HG03095 (cell line): ENCODE results near the gene WDR4.
A peak's percentile ranks its signal among the peaks of the same experiment; 100 is the strongest.
"Not testable (repeated sequence)": the region's sequence is repeated elsewhere in the genome, so short reads cannot be mapped to it uniquely, and the experiment has no call there.

Source experiments
- ATAC-seq: cut with Tn5 transposase; IDR thresholded peaks from one replicate; pipeline ENCODE4 v1.9.1; 2021; ENCODE audit warnings: moderate library complexity; ENCODE audit not compliant: unreplicated experiment

The WDR4 gene, protein sequence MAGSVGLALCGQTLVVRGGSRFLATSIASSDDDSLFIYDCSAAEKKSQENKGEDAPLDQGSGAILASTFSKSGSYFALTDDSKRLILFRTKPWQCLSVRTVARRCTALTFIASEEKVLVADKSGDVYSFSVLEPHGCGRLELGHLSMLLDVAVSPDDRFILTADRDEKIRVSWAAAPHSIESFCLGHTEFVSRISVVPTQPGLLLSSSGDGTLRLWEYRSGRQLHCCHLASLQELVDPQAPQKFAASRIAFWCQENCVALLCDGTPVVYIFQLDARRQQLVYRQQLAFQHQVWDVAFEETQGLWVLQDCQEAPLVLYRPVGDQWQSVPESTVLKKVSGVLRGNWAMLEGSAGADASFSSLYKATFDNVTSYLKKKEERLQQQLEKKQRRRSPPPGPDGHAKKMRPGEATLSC

GRCh38 chr21:42878993-42879787 lies at the start of gene WDR4:
TSS of gene WDR4 (minus strand) at chr21:42879539. CDS start at chr21:42879495, 44 bp downstream.
- ATAC-seq, result peak; percentile 78

GRCh38 chr21:42927474-42928200 lies 48.3 kb upstream of the WDR4 start:
- ATAC-seq, result not testable (repeated sequence)

DNA sequence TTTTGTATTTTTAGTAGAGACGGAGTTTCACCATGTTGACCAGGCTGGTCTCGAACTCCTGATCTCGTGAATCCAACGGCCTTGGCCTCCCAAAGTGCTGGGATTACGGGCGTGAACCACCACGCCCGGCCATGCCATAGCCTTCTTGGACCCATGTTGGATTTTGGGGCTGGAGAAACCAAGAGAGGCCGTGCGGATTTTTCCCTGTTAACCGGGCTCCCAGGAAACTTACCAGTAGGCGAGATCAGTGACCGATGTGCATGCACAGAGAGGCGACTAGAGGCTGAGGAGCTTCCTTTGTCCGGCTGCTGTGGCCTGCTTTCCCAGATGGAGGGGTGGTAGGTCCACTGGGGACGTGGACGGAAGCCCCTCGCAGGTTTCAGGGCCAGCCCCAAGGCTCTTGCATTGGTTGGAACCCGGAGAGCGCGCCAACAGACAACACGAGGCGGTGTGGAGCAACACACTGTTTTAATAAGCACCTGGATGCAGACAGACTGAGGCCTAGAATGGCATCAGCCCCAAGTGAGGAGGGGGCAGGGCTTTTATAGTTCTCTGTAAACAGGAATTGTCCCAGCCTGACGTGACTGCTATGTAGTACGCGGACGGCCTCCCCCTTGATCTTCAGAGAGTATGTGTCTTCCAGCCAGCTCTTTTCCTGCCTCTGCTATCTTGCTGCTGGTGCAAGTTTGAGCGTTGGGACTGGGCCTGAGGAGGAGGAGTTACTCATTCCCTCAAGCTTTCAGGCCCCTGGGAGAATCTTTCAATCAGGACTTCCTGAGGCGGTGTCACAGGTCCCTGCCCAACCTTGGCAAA lies 46.0 kb upstream of the WDR4 start, which contains the start of gene ERVH48-1:
ERVH48-1 (minus strand) TSS at position 517 of the 813 bp plus-strand sequence. CDS start 6,624 bp downstream, outside the sequence.
- ATAC-seq, result no peak

DNA sequence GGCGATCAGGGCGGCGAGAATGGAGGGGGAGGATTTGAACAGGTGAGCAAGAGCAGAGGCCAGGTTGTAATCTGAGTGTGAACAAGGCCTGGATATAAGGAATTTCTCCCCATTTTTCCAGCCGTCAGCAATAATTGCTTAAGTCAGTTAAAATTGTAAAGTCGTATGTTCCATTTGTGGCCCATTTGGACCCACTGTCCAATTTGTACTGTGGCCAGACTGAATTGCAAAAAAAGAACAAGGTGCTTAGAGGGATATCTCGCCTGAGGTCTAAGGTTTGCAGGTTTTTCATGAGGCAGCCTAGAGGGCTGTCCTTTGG lies 45.1 kb upstream of the WDR4 start:
- ATAC-seq, result no peak

DNA sequence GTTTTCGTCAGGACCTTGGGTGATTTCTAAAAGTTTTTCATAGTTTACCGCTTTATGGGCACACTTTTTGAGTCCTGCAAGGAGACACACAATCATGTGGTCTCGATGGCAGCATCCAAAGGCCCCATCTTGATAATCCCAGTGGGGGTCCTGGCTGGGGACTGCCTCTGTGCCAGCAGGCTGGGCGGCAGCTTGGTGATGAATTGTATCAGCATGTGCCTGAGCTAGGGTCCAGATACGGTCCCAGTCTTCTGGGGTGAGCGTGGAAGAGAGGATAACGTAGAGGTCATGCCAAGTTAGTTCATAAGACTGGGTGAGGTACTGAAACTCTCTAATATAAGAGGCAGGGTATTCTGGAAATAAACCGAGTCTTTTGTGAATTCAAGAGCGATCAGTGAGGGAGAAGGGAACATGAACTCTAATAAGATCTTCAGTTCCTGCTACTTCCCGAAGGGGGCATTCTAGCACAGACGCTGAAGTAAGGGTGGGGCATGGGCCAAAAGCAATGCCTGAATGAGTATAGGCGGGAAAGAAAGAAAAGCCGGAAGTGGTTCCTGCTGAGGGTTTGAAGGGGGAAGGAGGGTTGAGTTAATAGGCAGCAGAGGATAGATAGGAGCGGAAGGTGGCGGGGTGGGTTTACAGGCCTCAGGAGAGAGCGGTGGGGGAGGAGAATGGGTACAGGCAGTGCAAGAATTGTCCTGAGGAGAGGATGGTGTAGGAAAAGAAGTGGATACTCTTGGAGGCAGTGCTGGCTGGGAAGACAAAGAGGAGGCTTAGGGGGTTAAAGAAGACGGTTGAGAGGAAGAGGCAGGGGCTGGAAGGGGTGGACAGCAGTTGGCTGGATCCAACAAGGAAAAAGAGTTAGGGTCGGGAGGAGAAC lies 44.5 kb upstream of the WDR4 start:
- no peak for ATAC-seq

- ATAC-seq, result no peak
These were observed 43.6 kb upstream of the WDR4 start for GRCh38 chr21:42922918-42923317.

DNA sequence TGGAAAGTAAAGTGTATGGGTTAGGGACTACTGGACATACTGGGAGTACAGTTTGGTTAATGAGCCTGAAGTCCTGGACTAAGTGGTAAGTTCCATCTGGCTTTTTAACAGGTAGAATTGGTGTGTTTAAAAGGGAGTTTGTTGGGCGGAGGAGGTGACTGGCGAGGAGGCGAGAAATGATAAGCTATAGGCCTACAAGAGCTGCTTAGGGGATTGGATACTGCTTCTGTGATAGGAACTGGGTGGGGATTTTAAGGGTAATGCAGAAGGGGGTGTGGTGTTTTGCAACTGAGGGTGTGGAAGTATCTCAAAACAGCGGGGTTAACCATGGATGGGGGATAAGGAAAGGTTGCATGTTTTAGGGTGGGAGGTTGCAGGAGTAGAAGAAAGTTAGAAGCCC lies 42.6 kb upstream of the WDR4 start:
- ATAC-seq, result no peak

DNA sequence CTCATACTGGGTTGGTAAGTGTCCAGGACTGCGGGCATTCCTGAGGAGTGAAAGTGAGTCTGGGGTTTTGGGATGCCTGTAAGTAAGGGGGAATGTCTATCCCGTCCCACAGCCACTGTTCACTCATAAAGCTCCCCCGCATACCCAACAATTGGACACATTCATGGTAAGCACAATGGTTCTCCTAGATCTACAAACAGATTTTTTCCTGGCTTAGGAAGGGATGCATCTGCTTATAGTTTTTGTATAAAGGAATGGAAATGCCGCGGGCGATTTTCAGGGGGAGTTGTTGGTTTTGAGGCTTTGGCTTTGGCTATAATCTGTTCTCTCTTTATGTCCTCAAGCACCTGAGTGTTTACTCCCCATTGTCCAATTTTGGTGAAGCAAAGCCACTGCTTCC lies 39.0 kb upstream of the WDR4 start:
- no peak for ATAC-seq

DNA sequence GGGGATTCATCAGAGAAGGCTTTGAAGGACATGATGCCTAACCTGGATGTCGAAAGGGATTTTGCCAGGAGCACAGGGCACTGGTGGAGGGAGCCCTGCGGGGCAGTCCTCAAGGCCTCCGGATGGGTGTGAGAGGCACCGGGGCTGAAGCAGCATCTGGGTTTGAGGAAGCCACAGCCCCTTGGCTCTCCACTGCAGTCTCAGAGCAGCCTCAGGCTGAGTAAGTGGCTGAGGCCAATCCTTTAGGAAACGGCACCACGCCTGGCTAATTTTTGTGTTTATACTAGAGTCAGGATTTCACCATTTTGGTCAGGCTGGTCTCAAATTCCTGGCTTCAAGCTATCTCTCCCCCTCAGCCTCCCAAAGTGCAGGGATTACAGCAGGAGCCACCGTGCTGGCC lies 34.1 kb upstream of the WDR4 start:
- ATAC-seq, result no peak

DNA sequence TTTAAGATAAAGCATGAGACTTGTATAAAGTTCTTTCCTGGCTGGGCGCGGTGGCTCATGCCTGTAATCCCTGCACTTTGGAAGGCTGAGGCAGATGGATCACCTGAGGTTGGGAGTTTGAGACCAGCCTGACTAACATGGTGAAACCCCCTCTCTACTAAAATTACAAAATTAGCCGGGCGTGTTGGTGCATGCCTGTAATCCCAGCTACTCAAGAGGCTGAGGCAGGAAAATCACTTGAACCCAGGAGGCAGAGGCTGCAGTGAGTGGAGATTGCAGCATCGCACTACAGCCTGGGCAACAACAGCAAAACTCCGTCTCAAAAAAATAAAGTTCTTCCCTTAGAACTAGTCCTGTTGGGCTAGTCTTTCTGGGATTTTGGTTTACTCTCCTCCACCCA lies 32.6 kb upstream of the WDR4 start:
- ATAC-seq, result not testable (repeated sequence)

- ATAC-seq, result not testable (repeated sequence)
These were observed 29.1 kb upstream of the WDR4 start for GRCh38 chr21:42908484-42908883.

- no peak for ATAC-seq
These were observed 26.9 kb upstream of the WDR4 start for GRCh38 chr21:42906233-42906632.

GRCh38 chr21:42905195-42905594 lies 25.9 kb upstream of the WDR4 start:
- ATAC-seq, result no peak

GRCh38 chr21:42903817-42904216 lies 24.5 kb upstream of the WDR4 start:
- no peak for ATAC-seq

DNA sequence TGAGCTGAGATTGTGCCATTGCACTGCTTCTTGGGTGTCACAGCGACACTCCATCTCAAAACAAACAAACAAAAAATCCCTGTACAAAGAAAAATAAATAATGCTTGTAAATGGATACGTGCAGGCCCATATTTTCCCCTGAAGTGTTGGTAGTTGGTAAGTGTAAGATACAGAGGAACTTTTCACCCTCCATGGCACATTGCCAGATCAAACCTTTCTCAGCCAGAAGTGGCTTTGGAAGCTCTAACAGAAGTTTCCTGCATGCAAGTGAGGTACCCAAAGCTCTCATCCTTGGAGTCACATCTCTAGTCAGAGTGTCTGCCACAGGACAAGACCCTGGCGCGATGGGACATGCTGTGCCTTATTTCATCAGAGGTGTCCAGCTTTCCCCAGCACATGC lies 21.1 kb upstream of the WDR4 start:
- no peak for ATAC-seq

DNA sequence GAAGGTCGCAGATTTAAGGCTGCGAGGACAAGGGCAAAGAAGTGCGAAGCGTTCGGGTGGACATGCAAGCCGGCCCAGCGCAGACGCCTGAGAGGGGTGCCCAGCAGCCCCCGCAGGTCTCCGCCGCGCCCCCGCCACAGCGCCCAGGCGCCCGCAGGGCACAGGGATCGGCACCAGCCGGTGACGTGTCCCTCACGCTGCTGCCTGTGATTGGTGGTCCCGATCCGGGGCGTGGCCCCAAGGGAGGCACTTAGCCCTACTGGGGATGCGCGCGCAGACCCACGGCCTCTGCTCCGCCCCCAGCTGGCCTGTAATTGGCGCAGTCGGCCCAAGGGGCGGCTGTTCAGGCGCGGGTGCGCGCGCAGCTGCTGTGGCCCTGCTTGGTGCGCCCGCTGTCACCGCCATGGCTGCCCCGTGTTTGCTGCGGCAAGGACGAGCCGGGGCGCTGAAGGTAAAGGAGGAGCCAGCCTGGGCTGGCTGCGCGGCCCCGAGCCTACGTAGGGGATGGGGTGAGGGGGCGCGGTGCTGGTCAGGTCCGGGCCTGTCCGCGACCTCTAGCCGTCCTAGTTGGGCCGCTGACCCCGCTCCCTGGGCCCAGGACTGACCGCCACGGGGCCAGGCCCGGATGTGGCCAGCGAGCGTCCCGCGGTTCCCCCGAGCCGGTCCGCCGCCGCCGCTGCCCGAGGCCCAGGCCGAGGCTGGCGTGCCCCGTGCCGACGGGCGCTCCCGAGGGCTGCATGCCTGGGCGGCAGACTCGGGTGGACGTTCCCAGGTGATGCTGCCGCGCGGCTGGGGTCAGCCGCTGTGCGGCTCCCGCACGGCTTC lies 13.8 kb upstream of the WDR4 start, which contains the start of gene NDUFV3:
NDUFV3 (plus strand) TSS at position 379 of the 825 bp plus-strand sequence; CDS start at position 404, 25 bp downstream.
- ATAC-seq, result peak; percentile 88

- peak; percentile 14 for ATAC-seq
These were observed 13.2 kb upstream of the WDR4 start for GRCh38 chr21:42892582-42892930.

GRCh38 chr21:42887326-42887725 lies 8.0 kb upstream of the WDR4 start:
- ATAC-seq, result no peak

GRCh38 chr21:42883921-42884320 lies 4.6 kb upstream of the WDR4 start:
- ATAC-seq, result no peak
